NAMALWA (cell line): ENCODE results near the gene CCDC57.
"Not testable (repeated sequence)": the region's sequence is repeated elsewhere in the genome, so short reads cannot be mapped to it uniquely, and the experiment has no call there.

Source experiments
- DNase-seq: peaks from one replicate; pipeline ENCODE4 v3.0.0-alpha.2; 2015; ENCODE audit warnings: low spot score

Gene CCDC57

GRCh38 chr17:82222816-82223215 lies 10.2 kb upstream of the CCDC57 start:
- no peak for DNase-seq

GRCh38 chr17:82221341-82221902 lies 8.8 kb upstream of the CCDC57 start:
- DNase-seq = no peak

- no peak for DNase-seq
Measured at GRCh38 chr17:82219753-82220709, 7.4 kb upstream of the CCDC57 start.

- DNase-seq = no peak
Measured at GRCh38 chr17:82219083-82219482, 6.4 kb upstream of the CCDC57 start.

DNA sequence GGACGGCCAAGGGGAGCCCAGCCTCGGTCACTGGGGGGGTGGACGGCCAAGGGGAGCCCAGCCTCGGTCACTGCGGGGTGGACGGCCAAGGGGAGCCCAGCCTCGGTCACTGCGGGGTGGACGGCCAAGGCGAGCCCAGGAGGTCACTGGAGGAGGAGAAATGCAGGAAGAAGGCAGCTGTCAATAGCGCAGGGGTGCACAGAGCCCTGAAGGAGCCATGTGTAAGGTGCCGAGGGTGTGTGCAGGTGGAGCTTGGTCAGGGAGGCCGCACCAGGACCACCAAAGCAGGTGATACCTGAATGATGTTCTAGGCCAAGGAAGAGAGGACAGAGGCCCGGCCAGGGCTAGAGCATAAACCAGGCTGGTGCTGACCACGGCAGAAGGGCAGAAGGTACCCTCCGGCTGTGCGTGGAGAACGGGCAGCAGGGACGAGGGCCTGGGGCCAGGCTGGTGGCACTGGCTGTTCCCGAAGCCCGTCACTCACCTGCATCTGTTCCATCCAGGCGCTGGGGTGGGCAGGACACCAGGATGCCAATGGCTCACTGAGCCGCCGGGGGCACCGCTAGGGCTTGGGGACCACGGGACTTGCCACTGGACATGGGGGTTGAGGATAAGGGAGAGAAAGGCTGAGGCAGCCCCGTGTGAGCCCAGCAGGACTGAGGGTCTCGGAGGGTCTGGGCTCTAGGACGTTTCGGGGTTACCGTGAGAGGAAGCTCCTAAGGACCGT lies 5.9 kb upstream of the CCDC57 start:
- DNase-seq = no peak

DNA sequence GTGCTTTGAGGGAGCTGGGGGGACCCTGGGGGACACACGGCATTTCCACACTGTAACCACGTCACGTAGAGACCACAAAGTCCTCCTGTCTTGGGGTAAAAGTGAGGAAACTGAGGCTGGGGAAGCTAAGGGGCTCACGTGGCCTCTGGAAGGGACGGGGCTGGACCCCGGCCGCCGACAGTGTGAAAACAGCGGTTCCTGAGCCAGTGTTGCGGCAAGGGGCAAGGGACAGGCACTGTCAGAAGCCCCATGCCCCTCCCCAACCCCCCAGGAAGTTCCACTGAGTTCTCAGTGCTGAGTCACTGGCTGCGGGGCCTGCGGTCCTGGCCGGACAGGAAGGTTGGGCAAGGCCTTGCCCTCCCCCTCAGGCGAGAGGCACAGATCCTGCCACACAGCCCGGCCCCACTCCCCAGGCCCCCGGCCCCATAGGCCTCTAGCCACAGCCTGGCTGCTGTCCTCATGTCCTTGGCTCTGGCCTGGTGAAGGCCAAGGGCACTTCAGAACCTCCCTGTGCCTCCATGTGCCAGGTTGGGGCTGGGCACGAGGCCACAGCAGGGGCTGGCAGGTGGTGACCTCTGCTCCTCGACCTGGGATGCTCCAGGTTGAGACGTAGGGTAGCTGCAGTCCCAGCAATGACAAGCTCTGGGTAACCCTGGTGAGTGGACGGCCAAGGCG lies 5.0 kb upstream of the CCDC57 start:
- DNase-seq = no peak

DNA sequence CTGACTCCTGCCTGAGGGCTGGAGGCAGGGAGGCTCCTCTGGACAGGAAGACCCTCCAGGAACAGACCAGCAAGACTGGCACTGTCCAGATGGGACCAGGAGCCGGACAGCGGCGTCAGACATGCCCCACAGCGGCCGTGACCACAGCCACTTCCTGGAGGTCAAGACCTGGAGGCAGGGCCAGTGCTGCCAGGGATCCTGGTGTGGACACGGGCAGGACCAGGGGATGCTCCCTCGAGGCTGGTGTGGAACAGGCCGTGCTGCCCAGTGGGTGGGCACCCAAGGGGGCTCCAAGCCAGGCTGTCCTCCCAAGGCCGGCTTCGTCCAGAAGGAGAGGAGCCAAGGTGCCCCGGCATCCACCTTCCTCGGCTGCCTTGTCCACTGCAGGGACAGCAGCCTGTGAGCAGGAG lies 4.5 kb upstream of the CCDC57 start:
- no peak for DNase-seq

- peak; percentile 74 for DNase-seq
Measured at GRCh38 chr17:82216301-82217119, 3.9 kb upstream of the CCDC57 start.

GRCh38 chr17:82215972-82216300 lies 3.3 kb upstream of the CCDC57 start:
- no peak for DNase-seq

DNA sequence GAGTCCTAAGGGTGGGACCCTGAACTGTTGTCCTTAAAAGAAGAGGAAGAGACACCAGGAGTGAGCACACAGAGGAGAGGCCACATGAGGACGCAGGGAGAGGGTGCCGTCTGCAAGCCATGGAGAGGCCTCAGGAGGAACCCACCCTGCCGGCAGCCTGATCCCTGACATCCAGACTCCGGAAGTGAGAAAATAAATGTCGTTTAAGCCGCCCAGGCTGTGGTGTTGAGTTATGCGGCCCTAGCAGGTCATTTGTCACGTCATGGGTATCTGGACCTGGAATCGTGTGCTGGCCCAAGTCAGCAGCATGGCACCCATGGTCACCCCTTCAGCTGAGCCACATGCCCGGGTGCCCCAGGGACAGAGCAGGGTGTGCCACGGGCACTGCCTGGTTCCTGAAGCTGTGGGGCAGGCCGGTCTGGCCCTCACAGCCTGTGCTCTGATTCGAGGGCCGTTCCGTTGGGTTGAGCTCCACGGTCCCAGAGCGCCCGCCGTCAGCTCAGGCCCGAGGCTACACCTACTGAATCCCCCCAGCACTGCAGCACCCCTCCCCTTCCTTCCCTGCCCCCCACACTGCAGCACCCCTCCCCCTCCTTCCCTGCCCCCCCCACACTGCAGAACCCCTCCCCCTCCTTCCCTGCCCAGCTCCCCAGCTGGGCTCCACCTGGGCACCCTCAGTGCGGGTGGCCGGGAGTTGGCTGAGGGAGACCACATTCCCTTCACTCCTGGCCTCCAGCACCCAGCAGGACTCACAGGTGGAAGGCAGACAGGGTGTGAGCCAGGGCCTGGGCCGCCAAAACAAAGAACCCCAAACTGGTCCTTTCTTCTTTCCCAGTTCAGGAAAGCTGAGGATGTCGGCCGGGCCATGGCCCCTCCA lies 2.7 kb upstream of the CCDC57 start:
- no peak for DNase-seq

- DNase-seq = no peak
Measured at GRCh38 chr17:82214012-82214628, 1.5 kb upstream of the CCDC57 start.

- DNase-seq = peak; percentile 46
Measured at GRCh38 chr17:82213251-82214011, 789 bp upstream of the CCDC57 start.

DNA sequence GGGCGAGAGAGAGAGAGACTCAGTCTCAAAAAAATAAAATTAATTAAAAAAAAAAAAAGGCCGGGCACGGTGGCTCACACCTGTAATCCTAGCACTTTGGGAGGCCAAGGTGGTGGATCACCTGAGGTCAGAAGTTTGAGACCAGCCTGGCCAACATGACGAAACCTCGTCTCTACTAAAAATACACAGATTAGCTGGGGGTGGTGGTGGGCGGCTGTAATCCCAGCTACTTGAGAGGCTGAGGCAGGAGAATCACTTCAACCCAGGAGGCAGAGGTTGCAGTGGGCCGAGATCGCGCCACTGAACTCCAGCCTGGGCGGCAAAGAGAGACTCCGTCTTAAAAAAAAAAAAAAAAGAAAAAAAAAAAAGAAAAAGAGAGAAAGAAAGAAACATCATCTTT lies 2.0 kb downstream of the CCDC57 start:
- DNase-seq = not testable (repeated sequence)

DNA sequence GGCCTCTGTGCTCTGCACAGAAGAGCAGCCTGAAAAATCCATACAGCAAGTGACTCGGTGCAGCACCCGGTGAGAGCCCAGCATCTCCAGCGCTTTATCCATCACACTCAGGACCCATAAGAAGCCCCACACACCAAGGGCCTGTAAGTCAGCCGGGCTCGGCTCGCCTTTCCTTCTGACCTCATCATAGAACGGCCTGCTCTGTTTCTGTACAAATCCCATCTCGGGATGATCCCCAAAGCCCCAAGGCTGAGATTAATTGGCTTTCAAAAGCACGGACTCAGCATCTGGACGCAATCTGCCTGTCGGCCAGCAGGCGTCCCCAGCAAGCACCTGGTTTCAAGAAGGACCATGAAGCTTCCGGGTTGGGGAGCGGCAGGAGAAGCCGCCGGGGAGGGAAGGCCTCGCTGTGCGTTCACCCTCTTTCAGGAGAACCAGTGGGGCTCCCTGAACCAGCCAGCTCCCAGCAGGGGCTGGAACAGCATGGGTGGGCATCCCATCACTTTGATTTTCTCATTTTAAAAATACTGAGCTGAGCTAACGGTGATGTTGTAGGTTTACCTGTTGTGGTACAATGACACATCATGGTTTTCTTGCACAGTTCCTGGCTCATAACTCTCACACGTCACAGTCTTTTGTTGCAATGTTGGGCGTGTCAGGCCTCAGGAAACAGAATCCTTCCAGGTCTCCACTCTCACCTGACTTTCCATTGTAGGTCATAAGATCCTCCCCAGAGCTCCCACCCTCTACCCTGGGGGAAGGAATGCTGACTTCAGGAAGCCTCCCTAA lies 6.7 kb downstream of the CCDC57 start:
- peak; percentile 89 for DNase-seq

- DNase-seq = no peak
Measured at GRCh38 chr17:82204831-82205719, 7.6 kb downstream of the CCDC57 start.

GRCh38 chr17:82203920-82204319 lies 8.7 kb downstream of the CCDC57 start:
- DNase-seq = no peak

GRCh38 chr17:82202981-82203380 lies 9.7 kb downstream of the CCDC57 start:
- DNase-seq = no peak
